Peyer's patch (tissue), 4 donors: ENCODE data around the gene SEMA4C. TPM values are rescaled to one million over a fixed set of nuclear protein-coding genes. Genes with fewer than 3 reads are reported as not detected.
"Not testable (repeated sequence)": the region's sequence is repeated elsewhere in the genome, so short reads cannot be mapped to it uniquely, and the experiment has no call there.

Experiments
- DNase-seq, 3 donors: peaks; one replicate each; pipeline ENCODE4 v3.0.0-alpha.2; 2017 to 2019
- H3K27ac ChIP-seq, 4 donors: fragments of 200-600 bp; sonication (generic); one replicate each; pipeline ENCODE4 v1.5.1; 2016 to 2019
- H3K27me3 ChIP-seq, 2 donors: fragments of 200-600 bp; sonication (generic); one replicate each; pipeline ENCODE4 v1.5.1; 2019
- H3K36me3 ChIP-seq, 3 donors: fragments of 200-600 bp; sonication (generic); one replicate each; pipeline ENCODE4 v1.5.1; 2016 to 2019
- H3K4me1 ChIP-seq, 4 donors: fragments of 200-600 bp; sonication (generic); one replicate each; pipeline ENCODE4 v1.5.1; 2016 to 2019
- H3K4me3 ChIP-seq, 4 donors: fragments of 200-600 bp; sonication (generic); 1 replicate in 3 of 4; 2 replicates in 1 of 4; pipeline ENCODE4 v1.5.1; 2016 to 2019; ENCODE audit warnings: mild to moderate bottlenecking in 1 of 4
- H3K9me3 ChIP-seq, 4 donors: fragments of 200-600 bp; sonication (generic); one replicate each; pipeline ENCODE4 v1.5.1; 2016 to 2019; ENCODE audit warnings: mild to moderate bottlenecking in 1 of 4
- POLR2A ChIP-seq, 2 donors: fragments of 450-650 bp; IDR thresholded peaks; one replicate each; pipeline ENCODE4 v1.5.1; 2017; ENCODE audit warnings: antibody characterized with exemption in 2 of 2, mild to moderate bottlenecking in 2 of 2, moderate library complexity in 2 of 2
- total RNA-seq, 4 donors: library from RNA; depleted of rRNA; stranded (reverse); fragments of >200 nt; gene quantifications; one replicate each; pipeline ENCODE4 v1.1.0, GENCODE V29; 2016
- TF ChIP-seq, protein P1 (sequence below), 6 experiments: fragments of 450-650 bp in 4 of 6; fragments of 200-600 bp in 2 of 6; sonication (generic) in 1 of 6; IDR thresholded peaks; one replicate each; pipeline ENCODE4 v1.5.1; 2017 to 2019; ENCODE audit warnings: antibody characterized with exemption in 6 of 6, mild to moderate bottlenecking in 3 of 6, moderate library complexity in 1 of 6

SEMA4C gene
- total RNA-seq, 4 donors from 2014 or later, result 4.2 to 19.0 (median 13.9) TPM

- Histone ChIP-seq H3K9me3 (no peaks in the 10 kb centered on the region), H3K4me1 (peaks cover 0 to 40% (median 17%) of the 10 kb centered on the region in 4 donors), H3K4me3 (no peak overlapping the region), H3K27me3 (no peaks in the 10 kb centered on the region), H3K36me3 (peaks cover 0 to 47% (median 0%) of the 10 kb centered on the region in 3 donors), H3K27ac (peak overlapping the region in 2 of 4 donors; percentile 94 to 99)
- DNase-seq, result no peak
- TF ChIP-seq POLR2A (IDR thresholded peaks at IDR 0.05), result no peak
These were observed 4.2 kb downstream of the SEMA4C start for GRCh38 chr2:96865654-96866053.

DNA sequence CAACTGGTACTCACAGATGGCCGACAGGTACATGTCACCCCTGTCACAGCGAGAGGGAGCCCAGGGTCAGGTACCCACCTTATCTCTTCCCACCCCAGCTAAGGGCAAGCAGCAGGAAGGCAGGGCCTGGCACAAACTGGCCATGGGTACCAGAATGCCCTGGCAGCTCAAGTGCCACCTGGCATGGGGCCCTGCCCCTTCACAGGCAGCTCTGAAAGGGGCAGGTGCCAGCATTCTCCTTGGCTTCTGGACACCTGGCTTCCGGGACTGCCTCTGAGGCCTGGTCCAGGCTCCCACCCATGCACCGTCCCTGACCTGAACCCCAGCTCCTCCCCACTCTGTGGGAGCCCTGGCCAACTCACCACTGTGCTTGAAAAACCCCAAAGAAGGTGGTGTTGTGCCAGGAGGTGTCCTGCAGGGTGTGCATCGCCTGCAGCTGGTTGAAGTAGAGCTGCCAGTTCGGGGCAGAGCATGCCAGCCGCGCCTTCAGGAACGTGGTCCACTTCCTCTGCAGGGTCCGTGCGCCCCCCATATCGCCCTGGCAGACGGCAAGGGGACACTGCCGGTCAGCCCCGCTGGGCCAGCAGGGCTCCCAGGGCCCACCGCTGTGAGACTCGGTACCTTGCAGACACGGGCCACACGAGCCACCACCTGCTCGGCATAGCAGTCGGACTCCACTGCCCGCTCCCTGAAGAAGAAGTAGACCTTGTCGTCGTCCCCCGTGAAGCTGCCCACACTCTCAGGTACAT, 5.4 kb downstream of the SEMA4C start:
- H3K9me3 ChIP-seq, result no peaks in the 10 kb centered on the region
- peaks cover 0 to 53% (median 0%) of the 10 kb centered on the region in 3 donors for H3K36me3 ChIP-seq
- peak in 1 of 3 donors; percentile 42 for DNase-seq
- H3K27me3 ChIP-seq, result no peaks in the 10 kb centered on the region
- no peak for TF ChIP-seq POLR2A (IDR thresholded peaks at IDR 0.05)
- TF ChIP-seq, protein P1, sequence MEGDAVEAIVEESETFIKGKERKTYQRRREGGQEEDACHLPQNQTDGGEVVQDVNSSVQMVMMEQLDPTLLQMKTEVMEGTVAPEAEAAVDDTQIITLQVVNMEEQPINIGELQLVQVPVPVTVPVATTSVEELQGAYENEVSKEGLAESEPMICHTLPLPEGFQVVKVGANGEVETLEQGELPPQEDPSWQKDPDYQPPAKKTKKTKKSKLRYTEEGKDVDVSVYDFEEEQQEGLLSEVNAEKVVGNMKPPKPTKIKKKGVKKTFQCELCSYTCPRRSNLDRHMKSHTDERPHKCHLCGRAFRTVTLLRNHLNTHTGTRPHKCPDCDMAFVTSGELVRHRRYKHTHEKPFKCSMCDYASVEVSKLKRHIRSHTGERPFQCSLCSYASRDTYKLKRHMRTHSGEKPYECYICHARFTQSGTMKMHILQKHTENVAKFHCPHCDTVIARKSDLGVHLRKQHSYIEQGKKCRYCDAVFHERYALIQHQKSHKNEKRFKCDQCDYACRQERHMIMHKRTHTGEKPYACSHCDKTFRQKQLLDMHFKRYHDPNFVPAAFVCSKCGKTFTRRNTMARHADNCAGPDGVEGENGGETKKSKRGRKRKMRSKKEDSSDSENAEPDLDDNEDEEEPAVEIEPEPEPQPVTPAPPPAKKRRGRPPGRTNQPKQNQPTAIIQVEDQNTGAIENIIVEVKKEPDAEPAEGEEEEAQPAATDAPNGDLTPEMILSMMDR (IDR thresholded peaks at IDR 0.05), result no peak
- no peak overlapping the region for H3K4me3 ChIP-seq
- H3K27ac ChIP-seq, result peak overlapping the region in 1 of 4 donors; percentile 2
- H3K4me1 ChIP-seq, result peaks cover 0 to 48% (median 14%) of the 10 kb centered on the region in 4 donors

- H3K27ac ChIP-seq, result peak overlapping the region in 1 of 4 donors; percentile 2
- DNase-seq, result peak in 1 of 3 donors; percentile 42
These were observed 6.1 kb downstream of the SEMA4C start for GRCh38 chr2:96863575-96864342.

GRCh38 chr2:96863056-96863455, 6.8 kb downstream of the SEMA4C start:
- not testable (repeated sequence) for H3K9me3 ChIP-seq, H3K27ac ChIP-seq, DNase-seq, H3K4me3 ChIP-seq, H3K27me3 ChIP-seq
- Histone ChIP-seq H3K36me3 (peaks cover 0 to 53% (median 0%) of the 10 kb centered on the region in 3 donors), H3K4me1 (peaks cover 0 to 61% (median 10%) of the 10 kb centered on the region in 4 donors)

More at GRCh38 chr2:96863575-96864342, 6.1 kb downstream of the SEMA4C start:
- Histone ChIP-seq H3K4me3 (no peak overlapping the region), H3K36me3 (peaks cover 0 to 53% (median 0%) of the 10 kb centered on the region in 3 donors), H3K27me3 (no peaks in the 10 kb centered on the region), H3K4me1 (peaks cover 0 to 56% (median 13%) of the 10 kb centered on the region in 4 donors), H3K9me3 (no peaks in the 10 kb centered on the region)
- TF ChIP-seq, protein P1 (IDR thresholded peaks at IDR 0.05), result no peak
- no peak for TF ChIP-seq POLR2A (IDR thresholded peaks at IDR 0.05)

- Histone ChIP-seq H3K36me3 (peaks cover 0 to 50% (median 0%) of the 10 kb centered on the region in 3 donors), H3K9me3 (no peaks in the 10 kb centered on the region), H3K27ac (no peak overlapping the region), H3K27me3 (no peaks in the 10 kb centered on the region), H3K4me3 (no peak overlapping the region), H3K4me1 (peaks cover 0 to 52% (median 7%) of the 10 kb centered on the region in 4 donors)
- DNase-seq, result peak in 1 of 3 donors; percentile 46
- TF ChIP-seq, protein P1 (IDR thresholded peaks at IDR 0.05), result no peak
- TF ChIP-seq POLR2A (IDR thresholded peaks at IDR 0.05), result no peak
These were observed 8.8 kb downstream of the SEMA4C start for GRCh38 chr2:96861074-96861473.

- DNase-seq, result peak in 1 of 3 donors; percentile 48
- peaks cover 0 to 42% (median 0%) of the 10 kb centered on the region in 3 donors for H3K36me3 ChIP-seq
- H3K27ac ChIP-seq, result peak overlapping the region in 2 of 4 donors; percentile 19 to 84
- H3K9me3 ChIP-seq, result no peaks in the 10 kb centered on the region
- peaks cover 0 to 46% (median 7%) of the 10 kb centered on the region in 4 donors for H3K4me1 ChIP-seq
- no peak for TF ChIP-seq POLR2A (IDR thresholded peaks at IDR 0.05)
- TF ChIP-seq, protein P1 (IDR thresholded peaks at IDR 0.05), result no peak
- H3K4me3 ChIP-seq, result no peak overlapping the region
- no peaks in the 10 kb centered on the region for H3K27me3 ChIP-seq
These were observed 9.5 kb downstream of the SEMA4C start for GRCh38 chr2:96860065-96861029.
